Measurements from ENCODE around the gene MRPS23. TPM values are rescaled to one million over a fixed set of nuclear protein-coding genes. Genes with fewer than 3 reads are reported as not detected.

MRPS23 gene
- total and polyA plus RNA-seq, 2 of the 13 experiments (the other 11 are each of a cell fraction or from before 2014, with no cell fraction given), result 63.2 to 181 TPM

- TF ChIP-seq ZNF20 (CRISPR knock-in tag; IDR thresholded peaks at IDR 0.05) (no peak), NFIC (IDR thresholded peaks at IDR 0.05; ENCODE audit: low read length) (no peak), FOXC1 (CRISPR knock-in tag; IDR thresholded peaks at IDR 0.05; ENCODE audit: borderline replicate concordance) (no peak; the same call in 1 of the 2 replicates), SMC3 (IDR thresholded peaks at IDR 0.05; ENCODE audit: low read length) (no peak), TFDP2 (CRISPR knock-in tag; IDR thresholded peaks at IDR 0.05) (no peak), XRCC5 (optimal IDR thresholded peaks at IDR 0.05; ENCODE audit: low read length) (no peak), SOX6 (IDR thresholded peaks at IDR 0.05) (no peak), SOX6 (CRISPR knock-in tag; IDR thresholded peaks at IDR 0.05) (peak; percentile 41; the same call in 1 of the 2 replicates), ZNF784 (CRISPR knock-in tag; IDR thresholded peaks at IDR 0.05; ENCODE audit: borderline replicate concordance) (no peak), FLYWCH1 (CRISPR knock-in tag; IDR thresholded peaks at IDR 0.05) (no peak), TIGD3 (CRISPR knock-in tag; IDR thresholded peaks at IDR 0.05; ENCODE audit: borderline replicate concordance) (no peak), REL (CRISPR knock-in tag; conservative IDR thresholded peaks at IDR 0.05) (no peak), RNF219 (CRISPR knock-in tag; IDR thresholded peaks at IDR 0.05) (no peak), ZGPAT (CRISPR knock-in tag; IDR thresholded peaks at IDR 0.05) (no peak), ZBTB26 (CRISPR knock-in tag; IDR thresholded peaks at IDR 0.05; ENCODE audit: borderline replicate concordance) (peak; percentile 94), MAZ (IDR thresholded peaks at IDR 0.05; ENCODE audit: borderline replicate concordance, low read depth, low read length) (no peak), MAZ (CRISPR knock-in tag; IDR thresholded peaks at IDR 0.05; ENCODE audit: low read depth) (no peak), ZNF12 (CRISPR knock-in tag; IDR thresholded peaks at IDR 0.05) (no peak), ZNF740 (CRISPR knock-in tag; IDR thresholded peaks at IDR 0.05) (no peak), FOSL2 (CRISPR knock-in tag; IDR thresholded peaks at IDR 0.05) (peak; percentile 21; the same call in 1 of the 2 replicates), JUND (CRISPR knock-in tag; IDR thresholded peaks at IDR 0.05) (0 out of 2 replicates have a peak, but pooled peaks have one; percentile 35)
These were observed 7.2 kb upstream of the MRPS23 start (continued) for GRCh38 chr17:57856792-57857620.

Data from HepG2 (cell line).